Natural killer cell (primary cell): ENCODE measurements around the gene RPS6KL1. TPM values are rescaled to one million over a fixed set of nuclear protein-coding genes. Genes with fewer than 3 reads are reported as not detected.

Source experiments
- ATAC-seq, 3 donors: fragments of 150-1000 bp in 2 of 3; fragments of 200-7000 bp in 1 of 3; cut with Tn5 transposase; 1 replicate in 1 of 3; 2 replicates in 2 of 3; pipeline ENCODE4 v1.10.0; 2021; ENCODE audit warnings: mild to moderate bottlenecking in 2 of 3, moderate library complexity in 2 of 3
- DNase-seq, 2 donors: peaks; one replicate each; pipeline versions ENCODE4 v3.0.0 to v3.0.0-alpha.2; 2013 to 2021; ENCODE audit warnings: mixed read lengths in 1 of 2
- H3K27ac ChIP-seq: one replicate; pipeline ENCODE4 v1.5.1; 2013; ENCODE audit warnings: mild to moderate bottlenecking, low read length
- H3K27me3 ChIP-seq: one replicate; pipeline ENCODE4 v1.6.1; 2013; ENCODE audit warnings: low read length; ENCODE audit not compliant: control insufficient read depth, insufficient read depth
- H3K36me3 ChIP-seq: one replicate; pipeline ENCODE4 v1.6.1; 2013; ENCODE audit warnings: low read length; ENCODE audit not compliant: control insufficient read depth, insufficient read depth
- H3K4me1 ChIP-seq: one replicate; pipeline ENCODE4 v1.6.1; 2013; ENCODE audit warnings: low read length; ENCODE audit not compliant: control insufficient read depth, insufficient read depth
- H3K4me3 ChIP-seq: one replicate; pipeline ENCODE4 v1.5.1; 2013; ENCODE audit warnings: low read length
- H3K9me3 ChIP-seq: one replicate; pipeline ENCODE4 v1.6.1; 2013; ENCODE audit warnings: low read length; ENCODE audit not compliant: control insufficient read depth, insufficient read depth
- H3K27ac Mint-ChIP-seq, 2 donors: one replicate each; pipeline ENCODE4 v1.8.0; 2022; ENCODE audit warnings: mild to moderate bottlenecking in 2 of 2, mixed read lengths in 2 of 2, moderate library complexity in 1 of 2
- H3K27me3 Mint-ChIP-seq, 2 donors: one replicate each; pipeline ENCODE4 v1.8.0; 2022; ENCODE audit warnings: low read depth in 2 of 2, mixed read lengths in 2 of 2
- H3K36me3 Mint-ChIP-seq: one replicate; pipeline ENCODE4 v1.8.0; 2022; ENCODE audit warnings: mixed read lengths
- H3K4me1 Mint-ChIP-seq, 2 donors: one replicate each; pipeline ENCODE4 v1.8.0; 2022; ENCODE audit warnings: mixed read lengths in 2 of 2
- H3K4me3 Mint-ChIP-seq: one replicate; pipeline ENCODE4 v1.8.0; 2022; ENCODE audit warnings: mild to moderate bottlenecking, moderate library complexity, mixed read lengths
- H3K9me3 Mint-ChIP-seq, 2 donors: one replicate each; pipeline ENCODE4 v1.8.0; 2022; ENCODE audit warnings: mixed read lengths in 2 of 2
- CTCF ChIP-seq: fragments of 200-600 bp; IDR thresholded peaks from one replicate; pipeline ENCODE4 v1.8.0; 2022; ENCODE audit warnings: antibody characterized with exemption
- WGBS: methylation state at CpG from one replicate; pipeline ENCODE4 v1.1.7; 2013; ENCODE audit warnings: missing lambda C conversion rate; ENCODE audit not compliant: insufficient coverage; 5-methylcytosine and 5-hydroxymethylcytosine counted together
- intact Hi-C: fragments of 100-400 bp; cut with micrococcal nuclease; formaldehyde crosslinking; loops from one replicate; pipeline ENCODE4 v1.14.2; 2022
- total RNA-seq, 4 donors: library from RNA; stranded (reverse); fragments of 120-200 nt in 1 of 4; gene quantifications; one replicate each; pipeline versions ENCODE4 v1.2.3 to v1.2.4, GENCODE V29; 2013 to 2022

RPS6KL1 gene
- total RNA-seq, 3 donors from 2014 or later (not counting 1 experiment from before 2014, with no cell fraction given): 1.9 to 7.9 (median 2.9) TPM

GRCh38 chr14:74891870-74892269 lies 31.2 kb downstream of the RPS6KL1 start:
- H3K27me3 Mint-ChIP-seq: no peaks in the 10 kb centered on the region
- Histone ChIP-seq H3K36me3 (peaks cover 71% of the 10 kb centered on the region), H3K4me1 (peaks cover 13% of the 10 kb centered on the region), H3K27me3 (no peaks in the 10 kb centered on the region), H3K27ac (no peak overlapping the region), H3K4me3 (no peak overlapping the region), H3K9me3 (no peaks in the 10 kb centered on the region)
- TF ChIP-seq CTCF: no peak
- DNase-seq (no peak), ATAC-seq (no peak)
- no peaks in the 10 kb centered on the region for H3K9me3 Mint-ChIP-seq
- intact Hi-C loops: no loop called here
- 98% methylated on average over 6 of the region's 6 CpGs for WGBS
- no peak overlapping the region for H3K27ac Mint-ChIP-seq
- no peak overlapping the region for H3K4me3 Mint-ChIP-seq
- H3K36me3 Mint-ChIP-seq: peaks cover 15% of the 10 kb centered on the region
- peaks cover 9 to 20% of the 10 kb centered on the region in 2 donors for H3K4me1 Mint-ChIP-seq

GRCh38 chr14:74890262-74890661 lies 32.8 kb downstream of the RPS6KL1 start:
- Histone ChIP-seq H3K9me3 (no peaks in the 10 kb centered on the region), H3K27ac (no peak overlapping the region), H3K4me3 (no peak overlapping the region), H3K36me3 (peaks cover 68% of the 10 kb centered on the region), H3K4me1 (peaks cover 13% of the 10 kb centered on the region), H3K27me3 (no peaks in the 10 kb centered on the region)
- H3K4me1 Mint-ChIP-seq: peaks cover 24 to 33% of the 10 kb centered on the region in 2 donors
- no peak overlapping the region for H3K4me3 Mint-ChIP-seq
- WGBS: 98% methylated on average over 6 of the region's 6 CpGs
- peaks cover 22% of the 10 kb centered on the region for H3K36me3 Mint-ChIP-seq
- DNase-seq: no peak
- intact Hi-C loops: no loop called here
- no peaks in the 10 kb centered on the region for H3K27me3 Mint-ChIP-seq
- no peak for ATAC-seq
- no peak for TF ChIP-seq CTCF
- H3K9me3 Mint-ChIP-seq: no peaks in the 10 kb centered on the region
- H3K27ac Mint-ChIP-seq: no peak overlapping the region

GRCh38 chr14:74888164-74889158 lies 34.6 kb downstream of the RPS6KL1 start:
- H3K9me3 ChIP-seq: no peaks in the 10 kb centered on the region
- no peak overlapping the region for H3K4me3 Mint-ChIP-seq
- no peaks in the 10 kb centered on the region for H3K9me3 Mint-ChIP-seq
- H3K27me3 Mint-ChIP-seq: no peaks in the 10 kb centered on the region
- peaks cover 54% of the 10 kb centered on the region for H3K36me3 ChIP-seq
- peaks cover 42 to 46% of the 10 kb centered on the region in 2 donors for H3K4me1 Mint-ChIP-seq
- H3K27ac Mint-ChIP-seq: peak overlapping the region; percentile 52 to 66
- no peak for TF ChIP-seq CTCF
- intact Hi-C loops: no loop called here
- no peaks in the 10 kb centered on the region for H3K27me3 ChIP-seq
- 62% methylated on average over 12 of the region's 12 CpGs for WGBS
- peaks cover 9% of the 10 kb centered on the region for H3K36me3 Mint-ChIP-seq
- no peak overlapping the region for H3K27ac ChIP-seq
- DNase-seq (no peak), ATAC-seq (peak in 2 of 3 donors; percentile 21 to 34)
- H3K4me3 ChIP-seq: no peak overlapping the region
- peaks cover 19% of the 10 kb centered on the region for H3K4me1 ChIP-seq
